Ishikawa (cell line): ENCODE data around the gene DNAL1.

Source experiments
- CEBPB ChIP-seq: IDR thresholded peaks from 2 replicates; pipeline ENCODE4 v1.6.1; 2012
- CREB1 ChIP-seq: IDR thresholded peaks from 2 replicates; pipeline ENCODE4 v1.6.1; 2012; ENCODE audit warnings: low read depth
- EGR1 ChIP-seq: IDR thresholded peaks from 2 replicates; pipeline ENCODE4 v1.6.1; 2012
- EP300 ChIP-seq: IDR thresholded peaks from 2 replicates; pipeline ENCODE4 v1.6.1; 2012; ENCODE audit warnings: borderline replicate concordance
- FOXM1 ChIP-seq: IDR thresholded peaks from 2 replicates; pipeline ENCODE4 v1.6.1; 2012; ENCODE audit warnings: low read depth, borderline replicate concordance
- MAX ChIP-seq: IDR thresholded peaks from 2 replicates; pipeline ENCODE4 v1.6.1; 2012
- NFIC ChIP-seq: IDR thresholded peaks from 2 replicates; pipeline ENCODE4 v1.6.1; 2012
- RAD21 ChIP-seq: IDR thresholded peaks from 2 replicates; pipeline ENCODE4 v1.6.1; 2012; ENCODE audit warnings: low read depth
- REST ChIP-seq: IDR thresholded peaks from 2 replicates; pipeline ENCODE4 v1.6.1; 2012; ENCODE audit warnings: low read depth, mild to moderate bottlenecking
- TAF1 ChIP-seq: IDR thresholded peaks from 2 replicates; pipeline ENCODE4 v1.6.1; 2012; ENCODE audit warnings: low read depth, mild to moderate bottlenecking
- TCF12 ChIP-seq: IDR thresholded peaks from 2 replicates; pipeline ENCODE4 v1.6.1; 2012; ENCODE audit warnings: low read depth
- TEAD4 ChIP-seq: IDR thresholded peaks from 2 replicates; pipeline ENCODE4 v1.6.1; 2012
- USF1 ChIP-seq: IDR thresholded peaks from 2 replicates; pipeline ENCODE4 v1.6.1; 2012
- YY1 ChIP-seq: IDR thresholded peaks from 2 replicates; pipeline ENCODE4 v1.6.1; 2012; ENCODE audit warnings: low read depth
- ZBTB7A ChIP-seq: IDR thresholded peaks from 2 replicates; pipeline ENCODE4 v1.6.1; 2012; ENCODE audit warnings: low read depth

DNAL1 gene

GRCh38 chr14:73751157-73751691, 106.4 kb downstream of the DNAL1 start:
- TF ChIP-seq EP300 = no peak
- no peak for TF ChIP-seq FOXM1
- no peak for TF ChIP-seq MAX
- no peak for TF ChIP-seq CEBPB
- no peak for TF ChIP-seq TEAD4
- no peak for TF ChIP-seq TAF1
- no peak for TF ChIP-seq REST
- TF ChIP-seq EGR1 = no peak
- TF ChIP-seq CREB1 = no peak
- TF ChIP-seq TCF12 = no peak
- TF ChIP-seq ZBTB7A = no peak
- no peak for TF ChIP-seq USF1
- TF ChIP-seq NFIC = no peak
- TF ChIP-seq RAD21 = no peak
- TF ChIP-seq YY1 = no peak

- TF ChIP-seq RAD21 (peak; percentile 10; the same call in 1 of the 2 replicates), NFIC (peak; percentile 97), TCF12 (peak; percentile 95), ZBTB7A (no peak), EP300 (peak; percentile 88), USF1 (no peak), EGR1 (no peak), FOXM1 (peak; percentile 70; the same call in 1 of the 2 replicates), REST (no peak), TAF1 (no peak), CEBPB (no peak), MAX (peak; percentile 68), TEAD4 (peak; percentile 97), CREB1 (no peak), YY1 (0 out of 2 replicates have a peak, but pooled peaks have one; percentile 31)
Observed at GRCh38 chr14:73752297-73752992, 107.7 kb downstream of the DNAL1 start.
